ENCODE measurements around the gene FHOD3.

The FHOD3 gene

DNA sequence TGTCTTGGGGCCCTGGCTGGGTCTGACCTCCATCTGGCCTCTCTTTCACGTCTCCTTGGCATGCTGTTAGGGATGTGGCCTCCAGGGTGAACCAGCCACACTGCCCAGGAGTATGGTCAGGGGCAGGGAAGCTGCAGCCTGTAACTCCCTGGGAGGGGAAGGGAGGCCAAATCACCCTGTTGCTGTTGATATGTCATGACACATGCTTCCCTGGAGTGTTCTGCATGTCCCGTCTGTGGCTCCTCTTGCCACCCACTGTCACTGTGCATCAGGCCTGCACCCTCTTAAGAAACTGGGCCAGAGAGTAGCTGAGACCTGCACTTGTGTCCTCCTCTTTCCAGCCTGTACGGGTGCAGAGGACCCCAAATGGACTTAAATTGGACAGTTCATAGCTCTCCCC is 221.3 kb downstream of the FHOD3 start:
- no peak for DNase-seq (ENCODE audit: low read depth in 3 of 3)

- no peak for DNase-seq (ENCODE audit: low read depth in 3 of 3)
Observed at GRCh38 chr18:36519358-36519757, 221.8 kb downstream of the FHOD3 start.

- DNase-seq (ENCODE audit: low read depth in 3 of 3) = no peak
Observed at GRCh38 chr18:36522509-36522908, 225.0 kb downstream of the FHOD3 start.

GRCh38 chr18:36525913-36526312 is 228.4 kb downstream of the FHOD3 start:
- DNase-seq (ENCODE audit: low read depth in 3 of 3) = no peak

GRCh38 chr18:36526611-36527010 is 229.1 kb downstream of the FHOD3 start:
- DNase-seq (ENCODE audit: low read depth in 3 of 3) = no peak

GRCh38 chr18:36527051-36527450 is 229.5 kb downstream of the FHOD3 start:
- DNase-seq (ENCODE audit: low read depth in 3 of 3) = no peak

GRCh38 chr18:36527740-36528455 is 230.4 kb downstream of the FHOD3 start:
- no peak for DNase-seq (ENCODE audit: low read depth in 3 of 3)

- DNase-seq (ENCODE audit: low read depth in 3 of 3) = no peak
Observed at GRCh38 chr18:36529747-36530146, 232.2 kb downstream of the FHOD3 start.

- no peak for DNase-seq (ENCODE audit: low read depth in 3 of 3)
Observed at GRCh38 chr18:36530676-36531405, 233.3 kb downstream of the FHOD3 start.

- no peak for DNase-seq (ENCODE audit: low read depth in 3 of 3)
Observed at GRCh38 chr18:36531636-36532035, 234.1 kb downstream of the FHOD3 start.

- no peak for DNase-seq (ENCODE audit: low read depth in 3 of 3)
Observed at GRCh38 chr18:36532394-36532793, 234.9 kb downstream of the FHOD3 start.

DNA sequence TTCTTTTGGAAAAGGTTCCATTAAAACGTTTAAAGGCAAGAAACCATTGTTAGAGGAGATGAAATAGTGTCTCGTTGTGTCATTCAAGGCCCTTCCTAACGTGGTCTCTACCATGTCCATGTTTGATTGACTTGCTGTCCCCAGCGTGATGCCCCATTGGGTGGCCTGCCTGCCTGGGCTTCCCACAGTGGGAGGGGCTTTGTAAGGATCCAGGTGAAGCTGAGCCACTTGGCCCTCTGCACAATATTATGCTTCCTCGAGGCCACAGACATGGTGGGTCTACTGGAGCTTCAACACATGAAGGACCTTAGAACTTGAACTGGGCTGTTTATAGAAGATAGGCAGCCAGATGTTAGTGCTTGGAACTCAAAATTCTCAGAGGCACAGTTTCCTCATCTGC is 235.3 kb downstream of the FHOD3 start:
- no peak for DNase-seq (ENCODE audit: low read depth in 3 of 3)

GRCh38 chr18:36533446-36534153 is 236.1 kb downstream of the FHOD3 start:
- no peak for DNase-seq (ENCODE audit: low read depth in 3 of 3)

DNA sequence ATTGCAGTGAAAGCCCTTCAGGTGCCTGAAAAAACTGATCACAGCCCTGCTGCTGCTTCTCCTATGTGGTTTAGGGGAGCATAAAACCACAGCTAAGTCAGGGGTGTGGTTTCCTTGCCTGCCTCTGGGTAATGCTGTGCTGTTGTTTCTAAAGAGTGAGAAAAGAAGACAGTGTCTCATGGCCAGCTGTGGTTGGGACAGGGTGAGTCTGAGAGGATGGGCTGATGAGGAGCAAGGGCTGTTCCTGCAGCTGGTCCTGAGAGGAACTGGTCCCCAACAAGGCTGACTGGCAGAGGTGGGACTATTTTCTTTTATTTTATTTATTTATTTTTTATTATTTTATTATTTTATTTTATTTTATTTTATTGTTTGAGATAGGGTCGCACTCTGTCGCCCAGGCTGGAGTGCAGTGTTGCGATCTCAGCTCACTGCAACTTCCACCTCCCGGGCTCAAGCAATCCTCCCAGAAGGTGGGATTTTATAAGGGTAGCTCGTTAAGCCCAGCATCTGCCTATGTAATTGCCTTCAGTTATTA is 236.7 kb downstream of the FHOD3 start:
- DNase-seq (ENCODE audit: low read depth in 3 of 3) = no peak

- no peak for DNase-seq (ENCODE audit: low read depth in 3 of 3)
Observed at GRCh38 chr18:36535202-36535935, 237.9 kb downstream of the FHOD3 start.

DNA sequence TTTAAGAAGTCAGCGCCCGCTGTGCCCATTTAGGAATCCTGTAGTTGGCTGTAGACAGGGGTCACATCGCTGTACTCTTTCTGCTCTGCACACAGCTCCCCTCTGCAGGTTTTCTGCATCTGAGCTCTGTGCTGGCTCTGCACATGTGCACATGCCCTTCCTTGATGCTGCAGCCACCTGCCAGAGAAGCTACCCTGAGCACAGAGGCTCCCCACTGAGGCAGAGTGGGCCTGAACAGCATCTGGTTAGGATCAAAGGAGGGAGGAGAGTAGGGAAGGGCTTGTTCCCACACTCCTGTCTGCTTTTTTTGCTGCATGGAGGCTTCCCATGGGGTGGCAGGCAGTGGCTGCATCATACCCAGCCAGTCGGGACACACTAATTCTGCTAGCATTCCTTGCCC is 238.9 kb downstream of the FHOD3 start:
- DNase-seq (ENCODE audit: low read depth in 3 of 3) = no peak

- DNase-seq (ENCODE audit: low read depth in 3 of 3) = no peak
Observed at GRCh38 chr18:36537289-36537688, 239.8 kb downstream of the FHOD3 start.

DNA sequence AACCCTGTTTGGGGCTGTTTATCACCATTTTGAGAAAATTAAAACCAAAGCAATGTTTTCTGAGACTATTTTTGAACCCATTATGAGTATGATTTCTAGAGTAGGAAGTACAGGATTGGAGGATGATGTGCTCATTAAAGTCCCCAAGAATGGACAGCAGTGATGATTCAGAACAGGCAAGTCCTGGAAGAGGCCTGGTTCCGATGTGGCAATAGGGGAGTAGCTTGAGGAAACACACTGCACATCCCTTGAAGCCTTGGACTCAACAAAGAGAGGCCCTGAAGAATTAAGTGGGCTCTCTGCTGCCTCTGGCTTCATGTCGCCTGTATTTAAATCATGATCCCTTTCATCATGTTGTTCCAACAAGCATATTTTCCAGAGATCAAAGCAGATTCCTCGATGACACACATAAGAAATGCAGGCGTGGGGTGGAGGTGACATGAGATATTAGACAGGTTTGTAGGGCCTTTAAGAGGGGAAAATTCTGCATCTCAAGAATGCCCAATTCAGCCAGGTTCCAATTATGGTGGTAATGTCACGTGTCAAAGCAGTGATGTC is 242.2 kb downstream of the FHOD3 start:
- DNase-seq (ENCODE audit: low read depth in 3 of 3) = no peak

DNA sequence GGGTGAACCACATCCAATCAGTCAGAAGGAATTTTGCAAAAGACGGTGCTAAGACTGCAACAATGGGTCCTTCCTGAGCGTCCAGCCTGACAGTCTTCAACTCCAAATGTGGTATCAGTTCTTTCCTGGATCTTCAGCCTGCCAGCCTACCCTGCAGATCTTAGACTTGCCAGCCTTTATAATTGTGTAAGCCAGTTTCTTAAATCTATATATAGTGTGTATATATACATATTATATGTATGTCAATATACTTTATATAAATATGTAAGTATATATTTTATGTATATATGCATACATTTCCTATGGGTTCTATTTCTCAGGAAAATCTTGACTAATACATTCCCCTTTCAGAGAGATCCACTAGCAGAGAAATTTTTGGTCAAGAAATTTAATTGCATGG is 245.5 kb downstream of the FHOD3 start:
- no peak for DNase-seq (ENCODE audit: low read depth in 3 of 3)

DNA sequence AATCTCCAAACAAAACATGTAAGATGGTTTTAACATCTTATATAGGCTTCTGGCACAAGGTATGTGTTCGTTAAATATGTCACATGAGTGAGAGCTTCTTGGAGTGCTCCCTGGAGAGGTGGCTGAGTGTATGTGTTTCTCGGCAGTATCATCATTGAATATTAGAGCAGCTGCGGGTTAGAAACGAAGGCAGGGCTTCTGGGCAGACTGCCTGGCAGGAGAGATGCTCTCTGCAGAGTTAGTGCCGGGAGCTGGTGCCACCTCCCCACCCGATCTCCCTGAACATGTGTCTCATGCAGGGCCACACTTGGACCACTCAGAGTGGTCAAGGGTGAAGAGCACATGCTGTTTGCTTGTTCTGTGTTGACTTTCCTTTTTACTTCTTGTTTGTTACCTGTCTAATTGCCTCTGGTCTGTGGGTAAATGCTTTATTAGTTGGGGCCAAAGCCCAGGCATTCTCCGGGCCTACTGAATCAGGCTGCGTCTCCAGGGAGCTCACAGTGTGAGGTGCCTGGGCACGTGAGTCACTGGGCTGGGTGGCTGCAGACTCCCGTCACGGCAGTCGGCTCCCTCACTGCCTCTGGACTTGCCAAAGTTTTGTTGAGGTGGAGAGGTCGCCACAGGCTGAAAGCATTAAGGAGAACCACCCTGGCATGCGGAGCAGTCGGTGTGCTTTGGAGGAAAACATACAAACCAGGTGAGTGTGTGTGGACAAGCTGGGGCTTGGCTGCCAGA is 246.6 kb downstream of the FHOD3 start:
- no peak for DNase-seq (ENCODE audit: low read depth in 3 of 3)
